Cortex of kidney (tissue), 1 donor: ENCODE measurements around the gene IL18BP.

Source experiments
- DNase-seq: peaks from one replicate; lab custom pipeline; 2025; lab: John Stamatoyannopoulos, UW

IL18BP gene

DNA sequence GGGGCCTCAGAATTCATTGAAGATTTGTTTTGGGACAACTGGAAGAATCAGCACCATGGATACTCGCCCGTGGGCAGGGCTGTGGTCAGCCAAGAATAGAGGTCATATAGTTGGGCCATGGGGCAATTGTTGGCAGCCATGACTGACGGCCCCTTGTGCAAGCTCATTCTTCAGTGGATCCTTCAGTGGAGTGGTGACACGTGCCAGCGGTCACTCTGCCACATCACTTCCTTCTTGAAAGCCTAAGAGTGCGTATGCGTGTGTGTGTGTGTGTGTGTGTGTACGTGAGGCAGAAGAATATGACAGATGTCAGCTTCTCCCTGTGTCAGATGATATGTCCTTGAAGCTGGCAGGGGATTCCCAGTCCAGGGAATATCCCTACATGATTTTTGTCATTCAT lies 1.8 kb upstream of the IL18BP start:
- DNase-seq = no peak

DNA sequence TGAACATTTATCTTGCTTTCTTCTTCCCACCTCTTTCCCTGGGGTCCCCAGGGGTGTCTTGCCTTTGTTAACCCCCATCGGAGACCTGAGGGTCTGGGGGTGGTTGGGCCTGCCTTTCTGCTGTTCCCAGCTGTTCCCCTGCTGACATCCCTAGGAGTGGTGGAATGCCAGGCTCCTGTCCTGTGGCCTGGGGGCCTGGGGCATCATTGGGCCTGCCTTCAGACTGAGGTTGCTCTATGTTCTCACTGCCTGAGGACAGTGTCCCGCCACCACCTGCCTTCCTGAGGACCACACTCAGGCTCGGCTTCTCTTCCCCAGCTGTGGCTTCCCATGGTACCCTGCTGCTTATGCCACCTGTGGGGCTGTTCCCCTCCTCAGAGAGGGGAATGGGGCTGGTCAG lies 1.1 kb upstream of the IL18BP start:
- no peak for DNase-seq

GRCh38 chr11:71998061-71998460 lies 648 bp upstream of the IL18BP start:
- no peak for DNase-seq

DNA sequence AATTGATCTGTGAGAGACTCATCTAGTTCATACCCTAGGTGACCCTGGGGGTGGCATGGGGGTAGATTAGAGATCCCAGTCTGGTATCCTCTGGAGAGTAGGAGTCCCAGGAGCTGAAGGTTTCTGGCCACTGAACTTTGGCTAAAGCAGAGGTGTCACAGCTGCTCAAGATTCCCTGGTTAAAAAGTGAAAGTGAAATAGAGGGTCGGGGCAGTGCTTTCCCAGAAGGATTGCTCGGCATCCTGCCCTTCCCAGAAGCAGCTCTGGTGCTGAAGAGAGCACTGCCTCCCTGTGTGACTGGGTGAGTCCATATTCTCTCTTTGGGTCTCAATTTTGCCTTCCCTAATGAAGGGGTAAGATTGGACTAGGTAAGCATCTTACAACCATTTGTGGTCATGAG lies 653 bp downstream of the IL18BP start:
- DNase-seq = no peak

- no peak for DNase-seq
Observed at GRCh38 chr11:71999798-72000197, 1.1 kb downstream of the IL18BP start.

- DNase-seq = no peak
Observed at GRCh38 chr11:72000202-72000867, 1.6 kb downstream of the IL18BP start.

GRCh38 chr11:72001285-72001684 lies 2.6 kb downstream of the IL18BP start:
- DNase-seq = no peak

GRCh38 chr11:72001834-72002591 lies 3.3 kb downstream of the IL18BP start:
- DNase-seq = no peak

DNA sequence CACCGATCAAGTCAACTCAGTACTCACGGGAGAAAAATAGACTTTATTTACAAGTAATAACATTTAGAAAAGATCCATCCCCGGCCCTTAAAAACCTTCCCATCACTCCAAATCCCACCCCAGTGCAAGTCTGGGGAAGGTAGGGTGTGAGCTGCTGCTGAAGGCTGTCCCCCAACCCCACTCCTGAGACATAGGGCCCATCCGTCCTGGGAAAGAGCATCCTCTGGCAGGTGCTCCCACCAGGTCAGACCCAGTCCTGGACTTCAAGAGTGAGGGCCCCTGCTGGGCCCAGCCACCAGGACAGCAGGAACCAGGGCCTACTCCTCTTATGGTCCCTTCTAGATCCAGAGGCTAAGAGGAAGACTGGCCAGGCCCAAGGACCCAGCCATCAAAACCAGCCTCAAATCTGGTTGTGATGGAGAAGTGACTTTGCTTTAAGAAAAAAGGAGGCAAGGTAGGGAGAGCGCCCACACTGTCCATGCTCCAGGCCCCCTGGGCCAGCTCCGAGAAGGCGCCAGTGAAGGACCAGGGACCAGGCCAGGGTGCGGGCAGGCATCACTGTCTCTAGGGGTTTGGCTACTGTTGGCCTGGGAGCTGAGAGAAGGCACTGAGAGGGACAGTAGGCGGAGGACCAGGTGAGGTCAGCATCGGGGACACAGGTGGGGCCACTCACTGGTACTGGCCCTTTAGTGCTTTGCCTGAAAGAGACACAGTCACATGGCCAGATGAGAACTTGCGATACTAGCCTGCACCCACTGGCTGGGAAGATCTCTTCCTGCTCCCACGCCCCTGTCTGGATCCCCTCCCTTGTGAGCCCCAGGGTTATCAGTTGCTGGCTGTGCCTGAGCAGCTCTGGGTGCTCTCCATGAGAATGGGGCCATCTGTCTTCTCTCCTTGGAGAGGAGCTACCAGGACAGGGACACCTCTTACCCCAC lies 4.4 kb downstream of the IL18BP start:
- DNase-seq = no peak

DNA sequence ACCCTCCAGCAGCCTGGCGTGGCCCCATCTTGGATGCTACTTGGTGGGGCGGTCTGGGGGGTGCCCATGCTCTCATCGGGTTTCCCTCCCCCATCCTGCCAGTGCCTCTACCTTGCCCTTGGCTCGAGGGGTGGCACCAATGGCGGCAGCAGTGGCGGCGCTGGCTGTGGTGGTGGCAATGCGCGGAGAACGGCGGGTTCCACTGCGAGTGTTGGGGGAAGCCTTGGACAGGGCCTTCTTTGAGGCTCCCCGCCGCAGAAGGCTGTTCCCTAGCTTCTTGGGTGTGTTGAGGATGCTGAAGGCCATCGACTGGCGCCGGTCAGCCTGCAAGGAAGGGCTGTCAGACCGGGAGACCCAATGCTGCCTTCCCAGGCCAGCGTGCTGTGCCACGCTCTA lies 5.1 kb downstream of the IL18BP start:
- no peak for DNase-seq

- DNase-seq = no peak
Observed at GRCh38 chr11:72004515-72005346, 6.0 kb downstream of the IL18BP start.

- no peak for DNase-seq
Observed at GRCh38 chr11:72005347-72006260, 6.9 kb downstream of the IL18BP start.

GRCh38 chr11:72006309-72007088 lies 7.8 kb downstream of the IL18BP start:
- no peak for DNase-seq

GRCh38 chr11:72007089-72007476 lies 8.4 kb downstream of the IL18BP start:
- no peak for DNase-seq

DNA sequence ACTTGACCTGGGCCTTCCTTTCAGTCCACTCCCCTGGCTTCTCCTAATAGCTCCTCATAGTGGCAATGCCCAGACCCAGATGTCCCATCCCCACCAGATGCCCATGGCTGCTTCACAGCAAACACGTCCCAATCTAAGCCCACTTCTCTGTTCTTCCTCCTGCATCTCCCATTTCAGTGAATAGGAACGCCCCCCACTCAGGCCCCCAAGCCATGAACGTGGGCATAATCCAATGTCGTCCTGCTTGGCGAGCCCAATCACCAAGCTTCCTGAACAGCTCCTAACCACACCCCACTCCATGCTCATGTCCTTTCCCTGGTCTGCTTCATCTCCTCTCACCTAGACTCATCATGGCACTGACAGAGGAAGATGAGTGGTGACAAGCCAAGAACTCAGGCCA lies 8.9 kb downstream of the IL18BP start:
- no peak for DNase-seq

DNA sequence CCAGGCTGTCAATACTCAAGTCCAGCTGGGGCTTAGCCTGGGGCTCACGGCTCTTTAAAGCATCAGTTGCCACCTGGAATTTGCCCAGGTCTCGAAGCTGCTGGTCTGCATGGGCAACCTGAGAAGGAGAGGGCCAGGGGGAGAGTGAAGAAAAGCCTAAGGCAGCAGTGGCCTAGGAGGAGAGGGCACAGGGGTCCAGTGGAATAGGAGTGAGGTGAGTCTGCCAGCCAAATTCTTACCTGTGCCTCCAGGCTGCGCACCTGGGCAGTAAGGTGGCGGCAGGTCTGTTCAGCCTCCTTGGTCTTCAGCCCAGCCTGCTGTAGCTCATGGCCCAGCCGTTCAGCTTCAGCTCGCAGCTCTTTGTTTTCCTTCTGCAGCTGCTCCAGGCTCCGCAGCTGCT lies 10.0 kb downstream of the IL18BP start:
- DNase-seq = no peak

- DNase-seq = no peak
Observed at GRCh38 chr11:72009156-72009555, 10.4 kb downstream of the IL18BP start.

DNA sequence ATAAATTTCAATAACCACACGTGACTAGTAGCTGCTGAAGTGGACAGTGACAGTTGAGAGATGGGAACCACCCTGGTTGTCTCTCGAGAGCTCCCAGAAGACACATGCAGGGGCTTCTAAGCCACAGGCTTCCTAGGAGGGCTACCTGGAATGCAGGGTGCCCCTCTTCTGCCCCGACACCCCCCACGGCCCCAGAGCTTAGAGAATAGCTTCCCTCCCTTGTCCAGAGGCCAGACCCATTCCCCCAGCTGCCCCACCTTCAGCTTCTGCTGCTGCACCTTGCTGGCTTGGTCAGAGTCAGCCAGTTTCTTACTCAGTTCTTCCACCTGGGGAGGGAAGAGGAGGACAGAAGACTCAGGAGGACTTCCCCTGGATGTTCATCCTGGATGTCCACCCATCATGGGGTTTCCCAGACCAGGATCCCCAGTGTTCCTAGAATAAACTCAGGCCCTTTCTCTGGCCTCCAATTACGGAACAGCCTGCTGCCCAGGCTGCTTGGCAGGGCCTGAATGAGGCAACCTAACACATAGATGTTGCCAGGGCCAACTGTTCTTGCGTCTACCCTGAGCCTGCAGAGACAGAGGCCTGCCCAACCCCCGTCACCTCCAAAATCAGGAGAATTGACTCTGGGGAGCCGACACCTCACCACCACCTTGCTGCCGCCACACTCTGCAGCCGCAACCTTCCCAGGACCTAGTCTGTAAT lies 12.0 kb downstream of the IL18BP start:
- no peak for DNase-seq

DNA sequence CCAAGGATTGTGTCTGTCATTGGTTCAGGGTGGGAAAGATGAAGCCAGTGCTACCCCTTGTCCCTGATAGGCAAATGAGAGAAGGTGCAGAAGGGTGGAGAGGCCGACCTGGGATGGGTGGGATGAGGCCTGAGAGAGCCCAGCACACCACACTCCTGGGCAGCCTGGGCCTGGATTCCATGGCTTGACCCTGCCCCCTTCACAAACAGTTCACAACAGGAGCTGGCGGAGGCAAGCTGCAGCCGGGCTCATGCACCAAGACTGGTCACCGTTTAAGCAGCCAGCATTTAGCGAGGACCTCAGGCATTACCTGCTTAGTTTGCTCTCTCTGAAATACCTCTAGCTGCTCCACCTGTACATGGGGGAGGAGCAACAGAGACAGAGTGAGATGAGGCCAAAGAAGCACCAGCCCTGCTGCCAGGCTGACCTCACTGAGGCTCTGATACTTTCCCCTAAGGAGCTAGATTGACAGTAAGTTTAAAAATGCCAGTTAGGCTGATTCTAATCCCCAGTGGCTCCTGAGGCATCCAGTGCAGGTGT lies 13.5 kb downstream of the IL18BP start:
- no peak for DNase-seq
